GM06990 (cell line): ENCODE results near the gene RPL11.
A peak's percentile ranks its signal among the peaks of the same experiment; 100 is the strongest.

Experiments
- DNase-seq: peaks from one replicate; pipeline ENCODE4 v3.0.0-alpha.2; 2011; ENCODE audit not compliant: insufficient read length; ENCODE audit errors: extremely low read depth
- H3K27me3 ChIP-seq: replicated peaks from 2 replicates; pipeline ENCODE4 v1.6.0; 2011; ENCODE audit warnings: low read length; ENCODE audit not compliant: control insufficient read depth, insufficient read depth
- H3K36me3 ChIP-seq: 2 replicates; pipeline ENCODE4 v1.5.1; 2011; ENCODE audit warnings: low read length; ENCODE audit not compliant: control insufficient read depth, insufficient read depth
- H3K4me3 ChIP-seq: replicated peaks from 2 replicates; pipeline ENCODE4 v1.5.1; 2011; ENCODE audit warnings: low read depth, mild to moderate bottlenecking, control low read depth, low read length
- CTCF ChIP-seq: IDR thresholded peaks from 2 replicates; pipeline ENCODE4 v1.5.1; 2011; ENCODE audit warnings: low read length, control low read depth, mild to moderate bottlenecking, inconsistent platforms; ENCODE audit not compliant: insufficient read depth, poor library complexity, severe bottlenecking

RPL11 gene

GRCh38 chr1:23660671-23661070, 30.9 kb upstream of the RPL11 start:
- no peaks in the 10 kb centered on the region for H3K27me3 ChIP-seq

GRCh38 chr1:23661887-23662286, 29.7 kb upstream of the RPL11 start:
- no peak overlapping the region for H3K4me3 ChIP-seq
- no peaks in the 10 kb centered on the region for H3K36me3 ChIP-seq
- no peak for DNase-seq
- no peaks in the 10 kb centered on the region for H3K27me3 ChIP-seq
- no peak for TF ChIP-seq CTCF

More at GRCh38 chr1:23660671-23661070, 30.9 kb upstream of the RPL11 start:
- TF ChIP-seq CTCF: no peak
- Histone ChIP-seq H3K4me3 (no peak overlapping the region), H3K36me3 (no peaks in the 10 kb centered on the region)
- DNase-seq: no peak

GRCh38 chr1:23664837-23665795, 26.5 kb upstream of the RPL11 start:
- no peaks in the 10 kb centered on the region for H3K27me3 ChIP-seq
- DNase-seq: no peak
- peak; percentile 37 for TF ChIP-seq CTCF
- no peaks in the 10 kb centered on the region for H3K36me3 ChIP-seq
- H3K4me3 ChIP-seq: no peak overlapping the region

- Histone ChIP-seq H3K27me3 (no peaks in the 10 kb centered on the region), H3K4me3 (no peak overlapping the region), H3K36me3 (no peaks in the 10 kb centered on the region)
- no peak for DNase-seq
- no peak for TF ChIP-seq CTCF
These were observed 24.2 kb upstream of the RPL11 start for GRCh38 chr1:23667411-23667810.

- no peak for DNase-seq
- no peak for TF ChIP-seq CTCF
- Histone ChIP-seq H3K27me3 (no peaks in the 10 kb centered on the region), H3K36me3 (no peaks in the 10 kb centered on the region), H3K4me3 (no peak overlapping the region)
These were observed 20.9 kb upstream of the RPL11 start for GRCh38 chr1:23670709-23671108.
